Fibroblast of skin of back (primary cell): ENCODE data around the gene EXD3.

Experiments
- DNase-seq: peaks from one replicate; pipeline ENCODE4 v3.0.0-alpha.2; 2013

Gene EXD3

GRCh38 chr9:137305060-137305797, 117.7 kb downstream of the EXD3 start:
- peak; percentile 35 for DNase-seq

DNA sequence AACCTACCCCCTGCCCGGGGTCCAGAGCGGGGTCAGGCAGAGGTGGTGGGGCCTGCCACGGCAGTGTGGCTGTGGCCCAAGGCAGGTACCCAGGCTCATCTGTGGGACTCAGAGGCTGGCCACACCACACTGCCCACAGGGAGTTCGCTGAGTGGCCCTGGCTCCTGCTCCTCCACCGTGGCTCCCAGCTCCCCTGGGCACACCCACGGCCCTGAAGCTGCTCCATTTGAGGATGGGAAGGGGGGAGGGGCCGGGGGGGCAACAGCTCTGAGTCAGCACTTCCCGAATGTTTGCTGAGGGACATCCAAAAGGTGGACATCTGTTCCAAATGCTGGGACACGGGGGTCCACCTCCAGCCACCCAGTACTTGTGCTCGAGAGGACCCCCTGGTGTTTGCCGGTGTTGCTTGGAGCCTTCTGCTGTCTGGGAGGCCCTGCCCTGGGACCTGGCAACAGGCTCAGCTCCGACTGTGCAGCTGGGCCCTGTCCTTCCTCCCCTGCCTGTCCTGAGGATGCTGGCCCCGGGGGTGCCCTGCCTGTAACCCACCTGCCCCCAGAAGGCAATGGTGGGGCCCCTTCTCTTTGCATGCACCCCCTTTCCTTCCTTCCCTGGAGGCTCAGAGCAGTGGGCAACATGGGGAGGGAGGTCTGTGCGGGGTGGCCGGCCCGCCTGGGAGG, 118.4 kb downstream of the EXD3 start:
- no peak for DNase-seq

- no peak for DNase-seq
Measured at GRCh38 chr9:137303893-137304382, 119.0 kb downstream of the EXD3 start.

DNA sequence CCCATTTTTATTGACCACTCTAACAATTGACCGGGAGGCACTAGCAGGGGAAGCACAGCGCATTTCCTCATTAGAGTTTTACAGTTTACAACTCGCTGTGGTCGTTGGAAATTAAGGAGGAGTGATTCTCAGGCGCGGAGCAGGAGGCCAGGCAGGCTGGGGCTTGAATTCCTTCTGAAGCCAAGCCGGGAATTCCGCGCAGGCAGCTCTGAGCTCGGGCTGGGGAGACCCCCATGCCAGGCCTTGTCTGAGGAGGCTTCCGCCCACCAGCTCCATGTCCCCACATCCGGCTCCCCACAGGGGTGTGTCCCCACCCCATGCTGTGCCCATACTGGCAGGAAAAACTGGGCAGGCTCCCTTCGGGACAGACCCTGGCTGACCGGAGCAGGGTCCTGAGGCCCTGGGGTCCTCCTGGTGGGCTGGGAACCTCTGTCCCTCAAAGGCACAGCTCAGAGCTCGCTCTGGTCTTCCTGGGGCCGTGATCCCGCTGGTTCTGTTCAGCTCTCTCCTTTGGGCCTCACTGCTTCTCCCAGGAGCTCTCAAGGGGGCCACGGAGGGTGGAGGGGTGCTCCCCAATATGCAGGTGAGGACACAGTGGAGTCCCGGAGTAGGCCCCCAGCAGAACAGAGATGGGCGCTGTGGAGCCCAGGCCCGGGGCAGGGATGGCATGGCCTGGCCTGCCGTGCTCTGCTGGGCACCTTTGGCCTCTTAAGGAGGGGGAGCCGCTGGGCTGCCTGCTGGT, 119.6 kb downstream of the EXD3 start:
- no peak for DNase-seq

DNA sequence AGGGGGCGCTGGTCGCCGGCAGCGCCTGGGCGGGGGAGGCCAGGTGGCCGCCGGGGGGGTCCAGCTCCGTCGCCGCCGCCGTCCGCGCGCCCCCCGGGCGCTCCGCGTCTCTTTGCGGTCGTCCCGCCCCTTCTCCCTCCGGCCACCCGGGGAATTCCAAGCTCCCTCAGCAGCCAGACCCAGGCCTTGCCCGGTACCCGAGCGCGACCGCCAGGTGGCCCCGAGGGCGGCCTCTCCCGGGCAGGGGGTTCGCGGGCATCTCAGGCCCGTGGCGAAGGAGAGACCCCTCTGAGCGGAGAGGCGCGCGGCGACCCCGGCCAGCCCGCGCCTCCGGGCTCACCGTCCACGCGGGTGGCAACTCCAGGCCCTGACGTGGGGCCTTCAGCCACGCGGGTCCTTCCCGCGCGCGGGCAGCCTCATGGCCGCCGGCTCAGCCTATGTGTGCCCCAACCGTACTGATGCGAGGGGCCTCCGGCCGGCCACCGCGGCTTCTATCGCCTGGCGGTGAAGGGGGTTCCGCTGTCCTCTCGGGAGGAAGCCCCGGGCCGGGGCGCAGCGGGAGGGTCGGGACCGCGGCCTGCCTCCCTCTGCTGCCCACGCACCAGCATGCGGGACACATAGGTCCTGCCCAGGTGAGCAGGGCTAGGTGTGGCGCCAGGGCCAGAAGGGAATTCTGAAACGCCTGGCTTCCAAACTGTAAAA, 120.4 kb downstream of the EXD3 start:
- DNase-seq, result peak; percentile 62

- DNase-seq, result peak; percentile 73
Measured at GRCh38 chr9:137302118-137302448, 120.9 kb downstream of the EXD3 start, which contains the start of gene NRARP. Gene NRARP, minus strand, starts transcription at chr9:137302271. Its CDS starts 343 bp downstream, at chr9:137301928.

DNA sequence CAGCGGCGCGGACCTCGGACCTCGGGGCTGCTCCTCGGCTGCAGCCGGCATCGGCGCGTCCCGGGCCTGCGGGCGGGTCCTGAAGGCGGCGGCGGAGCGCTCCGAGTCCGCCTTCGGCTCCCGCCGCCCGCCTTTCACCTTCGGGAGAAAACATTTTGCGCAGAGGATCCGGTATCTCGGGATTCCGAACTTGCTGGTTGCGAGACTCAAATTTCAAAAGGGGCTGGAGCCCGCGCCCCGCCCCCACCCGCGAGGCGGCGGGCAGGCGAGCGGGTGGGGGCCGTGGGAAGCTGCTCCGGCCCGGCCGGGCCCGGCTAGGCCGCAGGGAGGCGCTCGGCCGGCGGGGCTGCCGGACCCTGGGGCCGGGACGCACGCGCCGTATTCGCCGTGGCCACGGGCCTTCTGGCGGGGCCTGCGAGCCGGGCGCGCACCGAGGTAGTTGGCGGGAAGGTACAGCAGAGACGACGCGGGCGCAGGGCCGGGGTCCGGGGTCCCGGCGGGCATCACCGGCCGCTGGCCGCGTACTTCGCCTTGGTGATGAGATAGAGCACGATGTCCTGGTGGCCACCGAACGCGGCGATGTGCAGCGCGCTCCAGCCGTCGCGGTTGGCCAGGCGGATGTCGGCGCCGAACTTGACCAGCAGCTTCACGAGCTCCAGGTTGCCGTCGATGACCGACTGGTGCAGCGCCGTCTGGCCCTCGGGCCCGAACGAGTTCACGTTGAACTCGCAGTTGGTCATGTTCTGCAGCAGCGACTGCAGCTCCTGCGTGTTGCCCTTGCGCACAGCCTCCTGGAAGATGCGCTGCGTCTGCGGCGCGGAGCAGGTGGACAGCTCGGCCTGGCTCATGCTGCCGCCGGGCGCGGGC, 121.6 kb downstream of the EXD3 start:
- DNase-seq, result peak; percentile 35

DNA sequence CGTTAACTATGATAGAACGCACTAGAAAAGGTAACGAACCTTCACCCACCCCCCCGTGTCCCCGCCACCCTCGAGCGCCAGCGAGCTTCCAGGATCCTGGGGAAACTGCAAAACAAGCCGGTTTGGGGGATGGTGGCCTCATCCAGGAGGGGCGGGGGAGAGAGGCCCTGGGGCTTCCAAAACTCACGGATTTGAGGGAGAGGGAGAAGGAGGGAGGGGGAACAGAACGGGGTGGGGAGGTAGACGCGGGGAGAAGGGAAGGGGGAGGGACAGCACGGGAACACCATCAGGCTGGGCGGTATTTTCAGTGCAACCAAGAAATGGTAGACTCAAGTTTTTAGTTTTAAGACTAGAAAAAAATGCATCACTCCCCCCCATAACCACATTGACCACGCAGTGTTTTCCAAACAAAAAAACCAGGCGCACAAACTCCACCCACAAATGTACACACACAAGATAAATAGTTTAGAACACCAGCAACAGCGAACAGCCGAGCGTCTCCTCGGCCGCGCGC, 122.3 kb downstream of the EXD3 start:
- DNase-seq, result no peak

DNA sequence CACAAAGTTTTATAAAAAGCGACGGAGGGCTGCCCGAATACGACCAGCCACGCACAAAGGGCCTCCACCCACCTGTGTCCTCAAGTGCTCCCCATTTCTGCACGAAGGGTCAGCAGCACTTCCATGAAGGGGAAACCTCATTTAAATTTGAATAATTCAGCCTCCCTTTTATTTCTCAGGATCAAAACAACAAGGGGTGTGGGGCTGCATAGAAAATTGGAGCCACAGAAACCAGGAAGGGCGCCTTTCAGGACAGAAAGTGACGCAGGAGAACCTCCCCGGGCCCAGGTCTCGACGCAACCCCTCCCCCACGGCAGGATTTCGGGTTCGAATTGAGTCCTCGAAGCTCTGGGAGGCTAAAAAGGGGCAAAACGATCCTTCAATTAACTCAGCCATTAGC, 123.0 kb downstream of the EXD3 start:
- DNase-seq, result no peak

DNA sequence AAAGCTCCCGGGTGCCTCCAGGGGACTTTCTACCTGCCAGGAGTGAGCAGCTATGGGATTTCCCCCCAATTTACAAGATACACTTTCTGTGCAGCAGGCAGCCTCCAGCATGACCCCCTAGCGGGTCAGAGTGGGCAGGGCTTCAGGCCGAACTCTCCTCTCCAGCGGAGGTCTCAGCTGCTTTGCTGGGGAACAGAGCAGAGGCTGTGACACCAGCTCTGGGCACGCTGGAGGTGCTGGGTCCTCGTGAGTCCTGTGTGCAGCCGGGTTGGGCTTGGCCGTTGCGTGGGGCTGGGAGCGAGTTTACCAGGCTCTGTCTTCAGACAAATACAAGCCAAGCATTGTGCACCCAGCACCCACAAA, 123.8 kb downstream of the EXD3 start:
- DNase-seq, result no peak

DNA sequence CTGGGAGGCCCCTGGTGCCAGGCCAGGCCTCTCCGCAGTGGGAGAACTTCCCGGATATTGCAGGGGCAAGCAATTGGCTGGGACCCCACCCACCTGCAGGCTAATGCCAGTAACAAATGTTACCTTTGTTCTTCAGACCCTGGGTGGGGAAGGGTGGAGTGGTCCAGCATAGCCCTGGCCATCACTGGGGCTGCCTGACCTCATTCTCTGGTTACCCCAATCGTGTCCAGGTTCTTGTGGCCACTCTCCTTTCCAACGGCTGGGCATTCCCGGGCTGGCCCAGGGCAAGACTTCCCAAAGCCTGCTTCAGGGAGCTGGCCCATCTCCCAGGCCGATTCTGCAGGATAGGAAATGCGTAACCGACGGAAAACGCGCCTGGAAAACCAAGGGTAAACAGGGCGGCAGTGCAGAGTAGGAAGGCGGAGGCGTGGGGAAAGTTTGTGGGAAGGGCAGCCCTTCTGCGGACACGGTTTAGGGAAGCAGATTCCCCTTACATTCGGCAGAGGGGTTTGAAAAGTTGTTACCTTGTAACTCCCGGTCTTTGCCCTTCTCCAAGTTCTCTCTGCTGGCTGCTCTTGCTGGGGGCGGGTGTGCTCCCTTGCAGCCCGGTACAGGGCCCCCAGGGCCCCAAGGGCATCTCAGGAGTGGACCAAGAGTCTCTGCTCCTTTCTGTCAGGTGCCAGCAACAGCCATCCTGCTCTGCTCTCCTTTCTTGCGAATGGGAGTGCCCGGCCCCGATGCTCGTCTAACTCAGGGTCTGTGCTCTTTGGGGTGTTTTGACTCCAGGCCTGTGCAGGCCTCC, 124.4 kb downstream of the EXD3 start:
- DNase-seq, result no peak

GRCh38 chr9:137297966-137298365, 125.0 kb downstream of the EXD3 start:
- DNase-seq, result no peak

- DNase-seq, result no peak
Measured at GRCh38 chr9:137296670-137297664, 126.0 kb downstream of the EXD3 start.

DNA sequence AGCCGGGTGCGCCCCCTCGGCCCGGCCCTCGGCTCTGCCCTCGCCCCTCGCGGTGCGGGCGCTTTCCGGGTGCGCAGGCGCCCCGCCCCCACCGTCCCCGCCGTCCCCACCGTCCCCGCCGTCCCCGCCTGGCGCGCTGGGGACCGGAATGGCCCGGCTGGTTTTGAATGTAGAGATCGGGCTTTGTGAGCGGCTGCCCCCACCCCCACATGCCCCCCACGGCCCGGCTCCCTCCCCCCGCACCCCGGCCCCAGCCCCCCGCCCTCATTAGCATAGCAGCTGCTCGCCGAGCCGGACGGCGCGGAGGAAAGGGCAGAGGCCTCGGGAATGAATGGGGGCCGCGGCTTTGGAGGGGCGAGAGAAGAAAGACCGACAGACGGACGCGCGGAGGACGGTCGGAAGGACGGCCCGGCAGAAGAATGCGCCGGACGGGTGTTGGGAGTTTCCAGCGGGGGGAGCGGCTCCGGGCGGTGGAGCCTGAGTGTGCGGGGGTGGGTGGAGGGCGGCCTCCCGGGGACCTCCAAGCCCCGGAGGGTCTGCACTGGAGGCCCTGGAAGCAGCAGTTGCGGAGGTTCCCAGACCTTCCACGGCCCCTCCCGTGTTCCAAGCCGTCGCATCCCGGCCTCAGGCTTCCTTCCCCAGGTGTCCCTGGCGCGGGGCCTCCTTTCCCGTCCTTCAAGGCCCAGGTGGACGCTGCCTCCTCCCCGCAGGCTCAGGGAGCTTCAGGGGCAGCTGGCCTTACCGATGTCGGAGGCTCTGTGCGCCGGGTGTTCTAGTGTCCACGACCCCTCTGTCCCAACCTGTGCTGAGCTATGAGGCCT, 126.9 kb downstream of the EXD3 start:
- no peak for DNase-seq

DNA sequence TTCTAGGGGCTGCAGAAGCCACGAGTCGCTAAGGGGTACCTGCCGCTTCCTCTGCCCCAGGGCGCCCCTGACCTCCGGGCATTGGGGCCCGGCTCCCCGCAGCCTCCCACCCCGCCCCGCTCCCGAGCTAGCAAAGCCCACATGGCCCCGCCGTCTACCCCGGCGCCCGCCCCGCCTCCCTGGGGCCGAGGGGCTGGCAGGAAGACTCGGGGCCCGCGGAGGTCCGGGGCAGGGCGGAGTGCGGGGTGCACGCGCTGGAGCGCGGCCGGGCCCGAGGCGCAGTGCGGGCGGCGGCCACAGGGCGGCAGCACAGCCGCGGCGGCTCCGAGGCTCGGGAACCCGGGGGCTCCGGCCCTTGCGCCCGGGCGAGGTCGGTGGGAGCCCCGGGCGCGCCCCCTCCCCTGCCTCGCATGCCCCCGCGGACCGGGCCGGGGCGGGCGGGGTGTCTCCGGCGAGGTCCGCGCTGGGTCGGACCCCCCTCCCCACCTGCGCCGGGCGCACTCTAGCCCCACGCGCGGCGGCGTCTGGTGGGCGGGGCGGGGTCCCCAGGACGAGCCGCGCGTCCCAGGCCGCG, 127.6 kb downstream of the EXD3 start:
- no peak for DNase-seq

- DNase-seq, result no peak
Measured at GRCh38 chr9:137294681-137295237, 128.2 kb downstream of the EXD3 start.

GRCh38 chr9:137294091-137294680, 128.8 kb downstream of the EXD3 start:
- peak; percentile 52 for DNase-seq
